HepG2 (cell line): ENCODE data around the gene EFHD2.

Source experiments
- NFE2L2 ChIP-seq: fragments of 150-350 bp; IDR thresholded peaks from 2 replicates; pipeline ENCODE4 v1.6.1; 2014; ENCODE audit warnings: low read length
- SIN3B ChIP-seq: fragments of 150-350 bp; IDR thresholded peaks from 2 replicates; pipeline ENCODE4 v1.6.1; 2014; ENCODE audit warnings: low read length

DNA sequence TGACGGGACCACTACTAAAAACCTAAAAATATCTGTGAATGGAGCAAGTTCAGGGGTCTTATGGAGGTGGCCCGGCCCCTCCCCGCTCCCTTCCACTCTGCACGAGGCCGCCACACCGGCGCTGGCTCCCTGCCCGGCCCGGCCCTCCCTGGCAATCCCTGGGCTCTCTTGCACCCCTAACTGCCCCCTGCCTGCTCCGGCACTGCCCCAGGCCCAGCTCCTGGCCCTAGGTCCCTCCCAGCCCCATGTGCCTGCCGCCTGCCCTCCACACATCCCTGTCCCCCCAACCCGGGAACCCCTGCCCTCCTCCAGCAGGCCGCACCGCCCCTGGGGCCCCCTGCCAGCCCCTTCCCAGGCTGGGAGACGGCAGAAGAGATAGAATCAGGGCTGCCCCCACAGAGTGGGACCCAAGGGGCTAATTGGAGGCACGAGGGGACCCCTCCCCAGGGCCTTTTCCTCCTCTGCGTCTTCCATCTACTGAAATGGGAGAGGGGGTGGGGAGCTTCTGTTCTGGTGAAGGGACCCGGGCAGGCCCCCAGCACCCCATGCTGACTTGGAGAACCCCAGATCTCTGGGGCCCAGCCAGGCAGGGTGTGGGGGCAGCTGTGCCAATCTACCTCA, 19.2 kb downstream of the EFHD2 start:
- TF ChIP-seq SIN3B (no peak), NFE2L2 (no peak)
